ENCODE measurements around the gene AFF3.

The AFF3 gene

DNA sequence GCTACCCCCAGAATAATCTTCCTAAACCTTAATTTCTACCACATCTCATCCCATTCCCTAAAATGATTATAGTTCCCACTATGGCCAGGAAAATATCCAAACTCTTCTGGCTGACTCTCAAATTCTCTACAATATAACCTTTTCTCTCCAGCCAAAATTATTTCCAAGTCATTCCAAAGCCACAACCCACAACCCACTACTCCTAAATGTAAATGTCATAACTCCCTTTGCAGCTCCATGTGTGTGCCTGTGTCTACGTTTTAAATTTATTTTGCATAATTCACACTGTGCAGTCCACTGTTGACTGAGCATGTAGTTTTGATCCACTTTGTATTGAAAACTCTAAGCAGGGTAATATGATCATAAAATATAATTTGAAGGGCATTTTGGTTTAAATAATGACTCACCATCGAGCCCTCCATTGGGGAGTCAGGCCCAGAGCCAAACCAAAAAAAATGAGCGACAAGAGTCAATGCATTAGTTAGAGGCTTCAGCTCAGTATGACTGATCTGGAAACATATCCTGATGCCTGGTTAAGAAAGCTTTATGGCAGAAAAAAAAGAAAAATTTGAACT, 171.0 kb downstream of the AFF3 start:
- no peak for ATAC-seq

DNA sequence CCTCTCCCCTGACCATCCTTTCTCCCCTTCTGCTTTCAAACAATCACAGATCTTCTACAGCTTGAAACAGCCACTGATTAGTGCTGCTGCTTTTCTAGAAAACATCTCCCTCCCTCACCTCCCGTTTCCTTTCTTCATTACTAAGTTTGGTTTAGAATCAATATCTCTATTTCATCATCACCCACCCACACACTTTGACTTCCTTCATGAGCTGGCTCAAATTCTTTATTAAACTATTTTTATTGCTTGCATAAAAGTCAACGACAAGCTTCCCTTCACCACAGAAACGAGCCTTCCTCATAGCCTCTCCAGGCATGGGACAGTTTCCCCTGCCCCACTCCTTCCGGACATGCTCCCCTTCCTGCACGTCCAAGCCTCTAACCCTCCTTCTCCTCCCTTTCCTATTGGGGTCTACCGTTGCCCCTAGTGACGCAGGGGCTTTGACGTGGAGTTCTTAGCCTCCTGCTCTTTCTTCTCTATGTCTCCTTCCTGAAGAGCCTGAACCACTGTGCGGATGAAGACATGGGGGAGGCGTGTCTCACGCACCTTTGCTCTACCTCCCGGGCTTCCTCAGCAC, 172.0 kb downstream of the AFF3 start:
- TF ChIP-seq CSDC2 (CRISPR knock-in tag; IDR thresholded peaks at IDR 0.05) = no peak
- no peak for TF ChIP-seq RARB (CRISPR knock-in tag; IDR thresholded peaks at IDR 0.05)
- TF ChIP-seq ARNTL (CRISPR knock-in tag; IDR thresholded peaks at IDR 0.05; ENCODE audit: borderline replicate concordance, low read depth) = no peak
- TF ChIP-seq, protein P1, sequence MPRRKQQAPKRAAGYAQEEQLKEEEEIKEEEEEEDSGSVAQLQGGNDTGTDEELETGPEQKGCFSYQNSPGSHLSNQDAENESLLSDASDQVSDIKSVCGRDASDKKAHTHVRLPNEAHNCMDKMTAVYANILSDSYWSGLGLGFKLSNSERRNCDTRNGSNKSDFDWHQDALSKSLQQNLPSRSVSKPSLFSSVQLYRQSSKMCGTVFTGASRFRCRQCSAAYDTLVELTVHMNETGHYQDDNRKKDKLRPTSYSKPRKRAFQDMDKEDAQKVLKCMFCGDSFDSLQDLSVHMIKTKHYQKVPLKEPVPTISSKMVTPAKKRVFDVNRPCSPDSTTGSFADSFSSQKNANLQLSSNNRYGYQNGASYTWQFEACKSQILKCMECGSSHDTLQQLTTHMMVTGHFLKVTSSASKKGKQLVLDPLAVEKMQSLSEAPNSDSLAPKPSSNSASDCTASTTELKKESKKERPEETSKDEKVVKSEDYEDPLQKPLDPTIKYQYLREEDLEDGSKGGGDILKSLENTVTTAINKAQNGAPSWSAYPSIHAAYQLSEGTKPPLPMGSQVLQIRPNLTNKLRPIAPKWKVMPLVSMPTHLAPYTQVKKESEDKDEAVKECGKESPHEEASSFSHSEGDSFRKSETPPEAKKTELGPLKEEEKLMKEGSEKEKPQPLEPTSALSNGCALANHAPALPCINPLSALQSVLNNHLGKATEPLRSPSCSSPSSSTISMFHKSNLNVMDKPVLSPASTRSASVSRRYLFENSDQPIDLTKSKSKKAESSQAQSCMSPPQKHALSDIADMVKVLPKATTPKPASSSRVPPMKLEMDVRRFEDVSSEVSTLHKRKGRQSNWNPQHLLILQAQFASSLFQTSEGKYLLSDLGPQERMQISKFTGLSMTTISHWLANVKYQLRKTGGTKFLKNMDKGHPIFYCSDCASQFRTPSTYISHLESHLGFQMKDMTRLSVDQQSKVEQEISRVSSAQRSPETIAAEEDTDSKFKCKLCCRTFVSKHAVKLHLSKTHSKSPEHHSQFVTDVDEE (CRISPR knock-in tag; IDR thresholded peaks at IDR 0.05) = no peak
- no peak for TF ChIP-seq ZC3H10 (CRISPR knock-in tag; IDR thresholded peaks at IDR 0.05)
- TF ChIP-seq, protein P2, sequence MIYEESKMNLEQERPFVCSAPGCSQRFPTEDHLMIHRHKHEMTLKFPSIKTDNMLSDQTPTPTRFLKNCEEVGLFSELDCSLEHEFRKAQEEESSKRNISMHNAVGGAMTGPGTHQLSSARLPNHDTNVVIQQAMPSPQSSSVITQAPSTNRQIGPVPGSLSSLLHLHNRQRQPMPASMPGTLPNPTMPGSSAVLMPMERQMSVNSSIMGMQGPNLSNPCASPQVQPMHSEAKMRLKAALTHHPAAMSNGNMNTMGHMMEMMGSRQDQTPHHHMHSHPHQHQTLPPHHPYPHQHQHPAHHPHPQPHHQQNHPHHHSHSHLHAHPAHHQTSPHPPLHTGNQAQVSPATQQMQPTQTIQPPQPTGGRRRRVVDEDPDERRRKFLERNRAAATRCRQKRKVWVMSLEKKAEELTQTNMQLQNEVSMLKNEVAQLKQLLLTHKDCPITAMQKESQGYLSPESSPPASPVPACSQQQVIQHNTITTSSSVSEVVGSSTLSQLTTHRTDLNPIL (CRISPR knock-in tag; IDR thresholded peaks at IDR 0.05; ENCODE audit: low read depth) = no peak

More for the DNA sequence above, 171.0 kb downstream of the AFF3 start:
- no peak for TF ChIP-seq ZNF70 (CRISPR knock-in tag; IDR thresholded peaks at IDR 0.05)
- TF ChIP-seq, protein P3, sequence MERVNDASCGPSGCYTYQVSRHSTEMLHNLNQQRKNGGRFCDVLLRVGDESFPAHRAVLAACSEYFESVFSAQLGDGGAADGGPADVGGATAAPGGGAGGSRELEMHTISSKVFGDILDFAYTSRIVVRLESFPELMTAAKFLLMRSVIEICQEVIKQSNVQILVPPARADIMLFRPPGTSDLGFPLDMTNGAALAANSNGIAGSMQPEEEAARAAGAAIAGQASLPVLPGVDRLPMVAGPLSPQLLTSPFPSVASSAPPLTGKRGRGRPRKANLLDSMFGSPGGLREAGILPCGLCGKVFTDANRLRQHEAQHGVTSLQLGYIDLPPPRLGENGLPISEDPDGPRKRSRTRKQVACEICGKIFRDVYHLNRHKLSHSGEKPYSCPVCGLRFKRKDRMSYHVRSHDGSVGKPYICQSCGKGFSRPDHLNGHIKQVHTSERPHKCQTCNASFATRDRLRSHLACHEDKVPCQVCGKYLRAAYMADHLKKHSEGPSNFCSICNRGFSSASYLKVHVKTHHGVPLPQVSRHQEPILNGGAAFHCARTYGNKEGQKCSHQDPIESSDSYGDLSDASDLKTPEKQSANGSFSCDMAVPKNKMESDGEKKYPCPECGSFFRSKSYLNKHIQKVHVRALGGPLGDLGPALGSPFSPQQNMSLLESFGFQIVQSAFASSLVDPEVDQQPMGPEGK (CRISPR knock-in tag; IDR thresholded peaks at IDR 0.05; ENCODE audit: borderline replicate concordance) = no peak
- no peak for TF ChIP-seq CSDC2 (CRISPR knock-in tag; IDR thresholded peaks at IDR 0.05)
- TF ChIP-seq, protein P2 (CRISPR knock-in tag; IDR thresholded peaks at IDR 0.05; ENCODE audit: low read depth) = no peak
- TF ChIP-seq GLIS3 (CRISPR knock-in tag; IDR thresholded peaks at IDR 0.05) = no peak
- TF ChIP-seq PPARA (CRISPR knock-in tag; IDR thresholded peaks at IDR 0.05; ENCODE audit: borderline replicate concordance) = no peak
- no peak for TF ChIP-seq SNAI2 (CRISPR knock-in tag; IDR thresholded peaks at IDR 0.05)

DNA sequence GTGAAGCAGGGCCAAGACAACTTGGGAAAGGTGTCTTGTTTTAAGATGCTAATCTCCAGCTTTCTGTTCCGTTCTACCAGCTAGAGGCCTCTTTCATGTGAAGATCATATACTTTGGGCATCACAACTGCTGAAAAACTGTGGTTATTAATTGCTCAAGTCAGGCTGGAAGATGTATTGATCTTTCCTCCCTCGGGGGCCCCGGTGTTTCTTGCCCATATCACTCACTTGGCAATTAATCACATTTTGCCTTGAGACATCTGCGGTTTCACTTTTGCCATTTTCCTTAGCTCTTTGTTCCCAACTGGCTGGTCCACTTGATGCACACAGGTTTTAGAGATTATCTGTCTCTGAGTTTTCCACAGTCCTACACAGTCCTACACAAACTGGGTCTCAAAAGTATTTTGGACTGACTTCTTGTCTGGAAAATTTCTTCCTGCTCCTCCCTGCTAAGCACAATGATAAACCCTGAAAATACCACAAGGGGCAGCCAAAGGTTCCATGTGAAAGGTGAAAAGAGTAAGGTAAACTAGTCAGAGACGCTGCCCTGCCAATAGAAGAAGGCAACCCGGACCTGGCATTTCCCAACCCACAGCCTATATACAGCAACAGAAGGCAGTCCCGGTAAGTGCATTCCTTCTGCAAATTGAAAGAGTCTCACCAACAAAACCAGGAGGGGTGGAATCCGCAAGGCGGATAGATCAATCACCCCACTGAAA, 181.0 kb downstream of the AFF3 start:
- no peak for ATAC-seq
- TF ChIP-seq, protein P1 (CRISPR knock-in tag; IDR thresholded peaks at IDR 0.05) = no peak
- TF ChIP-seq ZNF565 (CRISPR knock-in tag; conservative IDR thresholded peaks at IDR 0.05; ENCODE audit: low read depth) = no peak
- TF ChIP-seq TOX (CRISPR knock-in tag; IDR thresholded peaks at IDR 0.05; ENCODE audit: borderline replicate concordance) = no peak
- TF ChIP-seq CSDC2 (CRISPR knock-in tag; IDR thresholded peaks at IDR 0.05) = no peak
- TF ChIP-seq ZNF8 (CRISPR knock-in tag; IDR thresholded peaks at IDR 0.05) = no peak
- TF ChIP-seq GLIS3 (CRISPR knock-in tag; IDR thresholded peaks at IDR 0.05) = no peak
- TF ChIP-seq ZC3H10 (CRISPR knock-in tag; IDR thresholded peaks at IDR 0.05) = no peak
- TF ChIP-seq, protein P3 (CRISPR knock-in tag; IDR thresholded peaks at IDR 0.05; ENCODE audit: borderline replicate concordance) = no peak
- no peak for TF ChIP-seq ZFP3 (CRISPR knock-in tag; IDR thresholded peaks at IDR 0.05)
- no peak for TF ChIP-seq OSR1 (CRISPR knock-in tag; IDR thresholded peaks at IDR 0.05)
- TF ChIP-seq ESRRG (CRISPR knock-in tag; IDR thresholded peaks at IDR 0.05) = no peak

More for the DNA sequence above, 172.0 kb downstream of the AFF3 start:
- no peak for ATAC-seq

All from SK-N-SH treated with all-trans-retinoic acid at 6 μM for 48 hours (cell line).